GM10266 (cell line): ENCODE results near the gene SCAF1.

ENCODE experiments used
- DNase-seq: peaks from one replicate; pipeline ENCODE4 v3.0.0; 2012; ENCODE audit errors: extremely low spot score
- CTCF ChIP-seq: IDR thresholded peaks from 2 replicates; pipeline ENCODE4 v1.5.1; 2012; ENCODE audit warnings: mild to moderate bottlenecking, low read depth; ENCODE audit not compliant: control insufficient read depth, insufficient read depth; ENCODE audit errors: missing control alignments

The SCAF1 gene

GRCh38 chr19:49595819-49596404, 46.1 kb upstream of the SCAF1 start:
- no peak for TF ChIP-seq CTCF
- peak; percentile 16 for DNase-seq

- TF ChIP-seq CTCF: no peak
Measured at GRCh38 chr19:49596407-49596806, 45.6 kb upstream of the SCAF1 start.

GRCh38 chr19:49596954-49597702, 44.9 kb upstream of the SCAF1 start:
- DNase-seq: peak; percentile 25
- no peak for TF ChIP-seq CTCF

More at GRCh38 chr19:49596407-49596806, 45.6 kb upstream of the SCAF1 start:
- DNase-seq: no peak

GRCh38 chr19:49597703-49597974, 44.4 kb upstream of the SCAF1 start:
- no peak for DNase-seq
- TF ChIP-seq CTCF: no peak

- no peak for TF ChIP-seq CTCF
- DNase-seq: peak; percentile 47
Measured at GRCh38 chr19:49599378-49600295, 42.4 kb upstream of the SCAF1 start.

GRCh38 chr19:49601482-49602038, 40.4 kb upstream of the SCAF1 start:
- TF ChIP-seq CTCF: no peak
- no peak for DNase-seq
